K562 (cell line): ENCODE measurements around the gene LMAN1L. TPM values are rescaled to one million over a fixed set of nuclear protein-coding genes. Genes with fewer than 3 reads are reported as not detected.
A peak's percentile ranks its signal among the peaks of the same experiment; 100 is the strongest.

Experiments
- ELF2 ChIP-seq: fragments of 250-450 bp; sonication (Bioruptor Pico); IDR thresholded peaks from 2 replicates; pipeline ENCODE4 v1.5.0; 2021; ENCODE audit warnings: mild to moderate bottlenecking
- FIP1L1 ChIP-seq: fragments of 200-400 bp; formaldehyde crosslinking; IDR thresholded peaks from 2 replicates; pipeline ENCODE4 v1.6.1; 2018; ENCODE audit warnings: mild to moderate bottlenecking, low read depth, low read length; ENCODE audit not compliant: poor library complexity, severe bottlenecking
- HBP1 ChIP-seq: fragments of 450-650 bp; formaldehyde crosslinking; IDR thresholded peaks from 2 replicates; pipeline ENCODE4 v1.4.0; 2022; ENCODE audit warnings: missing genetic modification characterization
- NR3C1 ChIP-seq: sonication (generic); formaldehyde crosslinking; IDR thresholded peaks from 2 replicates; pipeline ENCODE4 v1.8.1; 2022; ENCODE audit warnings: missing genetic modification reagents
- POLR3A ChIP-seq: IDR thresholded peaks from 2 replicates; pipeline ENCODE4 v1.6.1; 2011; ENCODE audit warnings: borderline replicate concordance, mild to moderate bottlenecking, moderate library complexity; ENCODE audit not compliant: insufficient read length, insufficient read depth; ENCODE audit errors: extremely low read depth
- PTRF ChIP-seq: fragments of 450-650 bp; IDR thresholded peaks from 2 replicates; pipeline ENCODE4 v1.6.1; 2016; ENCODE audit warnings: mild to moderate bottlenecking, missing genetic modification characterization, missing compliant biosample characterization
- RAD51 ChIP-seq: fragments of 450-650 bp; IDR thresholded peaks from 2 replicates; pipeline ENCODE4 v1.7.1; 2016; ENCODE audit warnings: low read depth, mild to moderate bottlenecking, borderline replicate concordance
- YBX1 ChIP-seq: fragments of 450-650 bp; IDR thresholded peaks from 2 replicates; pipeline ENCODE4 v1.7.1; 2016; ENCODE audit warnings: mild to moderate bottlenecking
- ZNF644 ChIP-seq: fragments of 200-800 bp; sonication (Bioruptor generic); IDR thresholded peaks from 2 replicates; pipeline ENCODE4 v1.6.1; 2016; ENCODE audit warnings: low read depth, missing genetic modification characterization, missing compliant biosample characterization
- polyA plus RNA-seq, 8 experiments: library from polyadenylated mRNA; depleted of rRNA in 4 of 8; stranded (reverse) in 5 of 8; unstranded in 3 of 8; fragments of >200 nt; fragmentation: Nextera tagmentation in 2 of 8; fragmentation: Illumina TruSeq in 1 of 8; extraction: Ambion mirVana in 2 of 8; extraction: Trizol in 1 of 8; gene quantifications; 2 replicates each; pipeline versions ENCODE4 v1.2.1 to v1.2.3, GENCODE V29; 2011 to 2014; ENCODE audit warnings: inconsistent platforms in 1 of 8, missing spikeins in 1 of 8
- total RNA-seq, 7 experiments: library from RNA; depleted of rRNA in 6 of 7; stranded (reverse); fragments of >200 nt in 6 of 7; fragmentation: Illumina TruSeq in 2 of 7; extraction: Trizol in 2 of 7; gene quantifications; 2 replicates each; pipeline versions ENCODE4 v1.2.1 to v1.2.3, GENCODE V29; 2011 to 2021; ENCODE audit warnings: low replicate concordance in 1 of 7
- TF ChIP-seq, protein P1 (sequence below): sonication (generic); formaldehyde crosslinking; IDR thresholded peaks from 2 replicates; pipeline ENCODE4 v1.4.0; 2020; ENCODE audit warnings: mild to moderate bottlenecking, missing genetic modification reagents
- TF ChIP-seq, protein P2 (sequence below): sonication (generic); formaldehyde crosslinking; IDR thresholded peaks from 2 replicates; pipeline ENCODE4 v1.8.0; 2022; ENCODE audit warnings: missing genetic modification reagents, mild to moderate bottlenecking, borderline replicate concordance
- TF ChIP-seq, protein P3 (sequence below), 2 experiments: fragments of 450-650 bp; conservative IDR thresholded peaks; 2 replicates each; pipeline ENCODE4 v1.6.1; 2017; ENCODE audit warnings: mild to moderate bottlenecking in 2 of 2, moderate library complexity in 2 of 2

LMAN1L gene
- total and polyA plus RNA-seq, 9 of the 15 experiments (the other 6 are each of a cell fraction or from before 2014, with no cell fraction given) = not detected

DNA sequence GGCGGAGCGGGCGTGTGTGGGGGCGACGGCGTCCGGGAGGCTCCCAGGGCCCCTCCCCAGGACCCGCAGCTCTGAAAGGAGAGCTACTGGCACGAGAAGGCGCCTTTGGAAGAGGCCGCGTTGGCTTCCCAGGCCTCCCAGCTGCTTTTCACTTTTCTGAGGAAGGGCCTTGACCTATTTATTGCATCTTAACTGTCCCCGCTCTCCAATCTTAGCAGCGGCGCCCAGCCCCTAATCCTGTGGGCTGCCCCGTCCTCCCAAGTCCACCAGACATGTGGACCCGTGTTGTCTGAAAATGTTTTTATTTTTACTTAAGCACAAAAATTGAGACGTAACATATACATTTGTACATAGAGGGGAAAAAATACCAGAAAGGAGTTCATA, 30.8 kb downstream of the LMAN1L start (continued):
- TF ChIP-seq, protein P1, sequence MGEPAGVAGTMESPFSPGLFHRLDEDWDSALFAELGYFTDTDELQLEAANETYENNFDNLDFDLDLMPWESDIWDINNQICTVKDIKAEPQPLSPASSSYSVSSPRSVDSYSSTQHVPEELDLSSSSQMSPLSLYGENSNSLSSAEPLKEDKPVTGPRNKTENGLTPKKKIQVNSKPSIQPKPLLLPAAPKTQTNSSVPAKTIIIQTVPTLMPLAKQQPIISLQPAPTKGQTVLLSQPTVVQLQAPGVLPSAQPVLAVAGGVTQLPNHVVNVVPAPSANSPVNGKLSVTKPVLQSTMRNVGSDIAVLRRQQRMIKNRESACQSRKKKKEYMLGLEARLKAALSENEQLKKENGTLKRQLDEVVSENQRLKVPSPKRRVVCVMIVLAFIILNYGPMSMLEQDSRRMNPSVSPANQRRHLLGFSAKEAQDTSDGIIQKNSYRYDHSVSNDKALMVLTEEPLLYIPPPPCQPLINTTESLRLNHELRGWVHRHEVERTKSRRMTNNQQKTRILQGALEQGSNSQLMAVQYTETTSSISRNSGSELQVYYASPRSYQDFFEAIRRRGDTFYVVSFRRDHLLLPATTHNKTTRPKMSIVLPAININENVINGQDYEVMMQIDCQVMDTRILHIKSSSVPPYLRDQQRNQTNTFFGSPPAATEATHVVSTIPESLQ (CRISPR knock-in tag) = 0 out of 2 replicates have a peak, but pooled peaks have one; percentile 4
- TF ChIP-seq ELF2 (CRISPR knock-in tag) = 0 out of 2 replicates have a peak, but pooled peaks have one; percentile 26
- no peak for TF ChIP-seq HBP1 (CRISPR knock-in tag)
- 0 out of 2 replicates have a peak, but pooled peaks have one; percentile 31 for TF ChIP-seq ZNF644
- 0 out of 2 replicates have a peak, but pooled peaks have one; percentile 12 for TF ChIP-seq NR3C1 (CRISPR knock-in tag)
- TF ChIP-seq, protein P2, sequence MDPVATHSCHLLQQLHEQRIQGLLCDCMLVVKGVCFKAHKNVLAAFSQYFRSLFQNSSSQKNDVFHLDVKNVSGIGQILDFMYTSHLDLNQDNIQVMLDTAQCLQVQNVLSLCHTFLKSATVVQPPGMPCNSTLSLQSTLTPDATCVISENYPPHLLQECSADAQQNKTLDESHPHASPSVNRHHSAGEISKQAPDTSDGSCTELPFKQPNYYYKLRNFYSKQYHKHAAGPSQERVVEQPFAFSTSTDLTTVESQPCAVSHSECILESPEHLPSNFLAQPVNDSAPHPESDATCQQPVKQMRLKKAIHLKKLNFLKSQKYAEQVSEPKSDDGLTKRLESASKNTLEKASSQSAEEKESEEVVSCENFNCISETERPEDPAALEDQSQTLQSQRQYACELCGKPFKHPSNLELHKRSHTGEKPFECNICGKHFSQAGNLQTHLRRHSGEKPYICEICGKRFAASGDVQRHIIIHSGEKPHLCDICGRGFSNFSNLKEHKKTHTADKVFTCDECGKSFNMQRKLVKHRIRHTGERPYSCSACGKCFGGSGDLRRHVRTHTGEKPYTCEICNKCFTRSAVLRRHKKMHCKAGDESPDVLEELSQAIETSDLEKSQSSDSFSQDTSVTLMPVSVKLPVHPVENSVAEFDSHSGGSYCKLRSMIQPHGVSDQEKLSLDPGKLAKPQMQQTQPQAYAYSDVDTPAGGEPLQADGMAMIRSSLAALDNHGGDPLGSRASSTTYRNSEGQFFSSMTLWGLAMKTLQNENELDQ (CRISPR knock-in tag) = 0 out of 2 replicates have a peak, but pooled peaks have one; percentile 36
- TF ChIP-seq PTRF (tag) = no peak
- 0 out of 2 replicates have a peak, but pooled peaks have one; percentile 6 for TF ChIP-seq RAD51
- TF ChIP-seq, protein P3, sequence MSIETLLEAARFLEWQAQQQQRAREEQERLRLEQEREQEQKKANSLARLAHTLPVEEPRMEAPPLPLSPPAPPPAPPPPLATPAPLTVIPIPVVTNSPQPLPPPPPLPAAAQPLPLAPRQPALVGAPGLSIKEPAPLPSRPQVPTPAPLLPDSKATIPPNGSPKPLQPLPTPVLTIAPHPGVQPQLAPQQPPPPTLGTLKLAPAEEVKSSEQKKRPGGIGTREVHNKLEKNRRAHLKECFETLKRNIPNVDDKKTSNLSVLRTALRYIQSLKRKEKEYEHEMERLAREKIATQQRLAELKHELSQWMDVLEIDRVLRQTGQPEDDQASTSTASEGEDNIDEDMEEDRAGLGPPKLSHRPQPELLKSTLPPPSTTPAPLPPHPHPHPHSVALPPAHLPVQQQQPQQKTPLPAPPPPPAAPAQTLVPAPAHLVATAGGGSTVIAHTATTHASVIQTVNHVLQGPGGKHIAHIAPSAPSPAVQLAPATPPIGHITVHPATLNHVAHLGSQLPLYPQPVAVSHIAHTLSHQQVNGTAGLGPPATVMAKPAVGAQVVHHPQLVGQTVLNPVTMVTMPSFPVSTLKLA (conservative IDR thresholded peaks at IDR 0.05) = peak; percentile 10 to 59; a peak in 2 of 4 replicates
- TF ChIP-seq FIP1L1 = peak; percentile 14
- TF ChIP-seq YBX1 = no peak
- TF ChIP-seq POLR3A = no peak
